B cell (primary cell): ENCODE measurements around the gene SNRPD2.

Source experiments
- CTCF ChIP-seq: fragments of 200-600 bp; IDR thresholded peaks from one replicate; pipeline ENCODE4 v1.8.0; 2022; ENCODE audit warnings: antibody characterized with exemption, mild to moderate bottlenecking
- EZH2 ChIP-seq: IDR thresholded peaks from 2 replicates; pipeline ENCODE4 v1.6.1; 2012; ENCODE audit warnings: borderline replicate concordance, low read depth, mild to moderate bottlenecking, moderate library complexity, low read length; ENCODE audit not compliant: insufficient read depth, poor library complexity, severe bottlenecking

GRCh38 chr19:45664575-45664974 lies 27.2 kb downstream of the SNRPD2 start:
- TF ChIP-seq CTCF (no peak), EZH2 (no peak)
